Panc1 (cell line): Measurements from ENCODE around the gene RND1. TPM values are rescaled to one million over a fixed set of nuclear protein-coding genes. Genes with fewer than 3 reads are reported as not detected.
A peak's percentile ranks its signal among the peaks of the same experiment; 100 is the strongest.
"Not testable (repeated sequence)": the region's sequence is repeated elsewhere in the genome, so short reads cannot be mapped to it uniquely, and the experiment has no call there.

Experiments
- ATAC-seq: fragments of 200-7000 bp; cut with Tn5 transposase; 2 replicates; pipeline ENCODE4 v1.9.1; 2020; ENCODE audit warnings: mild to moderate bottlenecking, moderate library complexity
- BruUV-seq: library from RNA; stranded (reverse); fragments of 400-500 nt; replicated peaks from 2 replicates; lab custom pipeline; 2021; lab: Mats Ljungman, UMichigan
- CTCF ChIA-PET: fragments of 300-600 bp; sonication (Branson Sonifier 250); formaldehyde crosslinking; loops from one replicate; lab custom pipeline; 2022; ENCODE audit warnings: antibody characterized with exemption; lab: Charles Lee
- POLR2A ChIA-PET: fragments of 300-600 bp; sonication (Branson Sonifier 250); formaldehyde crosslinking; loops from one replicate; lab custom pipeline; 2022; ENCODE audit warnings: antibody characterized with exemption; lab: Charles Lee
- DNase-seq: peaks from one replicate; pipeline ENCODE4 v3.0.0-alpha.2; 2010; ENCODE audit warnings: low read depth, low spot score
- H3K27ac ChIP-seq: 2 replicates; pipeline ENCODE4 v1.5.1; 2011; ENCODE audit warnings: mild to moderate bottlenecking, low read length, inconsistent platforms
- H3K27me3 ChIP-seq: fragments of 200-500 bp; sonication (Bioruptor generic); 2 replicates; pipeline ENCODE4 v1.6.0; 2014; ENCODE audit warnings: low read length, inconsistent platforms; ENCODE audit not compliant: control insufficient read depth, insufficient read depth
- H3K36me3 ChIP-seq: fragments of 200-500 bp; sonication (Bioruptor generic); 2 replicates; pipeline ENCODE4 v1.5.1; 2014; ENCODE audit warnings: inconsistent platforms, mild to moderate bottlenecking, low read length, moderate library complexity; ENCODE audit not compliant: control insufficient read depth, insufficient read depth
- H3K4me1 ChIP-seq: 2 replicates; pipeline ENCODE4 v1.5.1; 2011; ENCODE audit warnings: inconsistent platforms, mild to moderate bottlenecking, low read length, moderate library complexity; ENCODE audit not compliant: control insufficient read depth, insufficient read depth
- H3K4me3 ChIP-seq, 2 experiments: 2 replicates each; pipeline ENCODE4 v1.5.1; 2011 to 2012; ENCODE audit warnings: low read depth in 2 of 2, low read length in 2 of 2, mild to moderate bottlenecking in 2 of 2, inconsistent platforms in 1 of 2, moderate library complexity in 1 of 2
- H3K9me3 ChIP-seq: fragments of 200-500 bp; sonication (Bioruptor generic); 2 replicates; pipeline ENCODE4 v1.5.1; 2014; ENCODE audit warnings: low read depth, mild to moderate bottlenecking, inconsistent platforms, low read length, moderate library complexity; ENCODE audit not compliant: control insufficient read depth, insufficient read depth
- POLR2AphosphoS5 ChIP-seq: IDR thresholded peaks from 2 replicates; pipeline ENCODE4 v1.6.1; 2012; ENCODE audit warnings: mild to moderate bottlenecking, low read depth, low read length, moderate library complexity
- REST ChIP-seq, 2 experiments: IDR thresholded peaks; 2 replicates each; pipeline ENCODE4 v1.6.1; 2011 to 2012; ENCODE audit warnings: low read depth in 2 of 2, control low read depth in 1 of 2, low read length in 1 of 2, mild to moderate bottlenecking in 1 of 2, moderate library complexity in 1 of 2; ENCODE audit not compliant: insufficient read depth in 1 of 2
- SIN3A ChIP-seq: IDR thresholded peaks from 2 replicates; pipeline ENCODE4 v1.6.1; 2012; ENCODE audit warnings: low read depth, mild to moderate bottlenecking, low read length, moderate library complexity, borderline replicate concordance; ENCODE audit not compliant: insufficient read depth
- TCF7L2 ChIP-seq: IDR thresholded peaks from 2 replicates; pipeline ENCODE4 v1.6.1; 2011; ENCODE audit warnings: mild to moderate bottlenecking, low read depth, low read length, inconsistent platforms
- in situ Hi-C: cut with HindIII; loops from 2 replicates; pipeline ENCODE4 v1.10.0; 2016; ENCODE audit warnings: low sequenced_read_pairs, low pct_unique_long_range_greater_than_20kb
- intact Hi-C: fragments of 100-400 bp; cut with micrococcal nuclease; formaldehyde crosslinking; loops from one replicate; pipeline ENCODE4 v1.10.0; 2022; ENCODE audit not compliant: unreplicated experiment
- total RNA-seq: library from RNA; stranded (reverse); gene quantifications from one replicate; pipeline ENCODE4 v1.2.1, GENCODE V29; 2021; ENCODE audit not compliant: unreplicated experiment
- TF ChIP-seq, protein P1 (sequence below): fragments of 450-650 bp; IDR thresholded peaks from 2 replicates; pipeline ENCODE4 v1.5.1; 2017; ENCODE audit warnings: mild to moderate bottlenecking

Gene RND1
- total RNA-seq, 1 experiment from 2014 or later = 0.44 TPM

DNA sequence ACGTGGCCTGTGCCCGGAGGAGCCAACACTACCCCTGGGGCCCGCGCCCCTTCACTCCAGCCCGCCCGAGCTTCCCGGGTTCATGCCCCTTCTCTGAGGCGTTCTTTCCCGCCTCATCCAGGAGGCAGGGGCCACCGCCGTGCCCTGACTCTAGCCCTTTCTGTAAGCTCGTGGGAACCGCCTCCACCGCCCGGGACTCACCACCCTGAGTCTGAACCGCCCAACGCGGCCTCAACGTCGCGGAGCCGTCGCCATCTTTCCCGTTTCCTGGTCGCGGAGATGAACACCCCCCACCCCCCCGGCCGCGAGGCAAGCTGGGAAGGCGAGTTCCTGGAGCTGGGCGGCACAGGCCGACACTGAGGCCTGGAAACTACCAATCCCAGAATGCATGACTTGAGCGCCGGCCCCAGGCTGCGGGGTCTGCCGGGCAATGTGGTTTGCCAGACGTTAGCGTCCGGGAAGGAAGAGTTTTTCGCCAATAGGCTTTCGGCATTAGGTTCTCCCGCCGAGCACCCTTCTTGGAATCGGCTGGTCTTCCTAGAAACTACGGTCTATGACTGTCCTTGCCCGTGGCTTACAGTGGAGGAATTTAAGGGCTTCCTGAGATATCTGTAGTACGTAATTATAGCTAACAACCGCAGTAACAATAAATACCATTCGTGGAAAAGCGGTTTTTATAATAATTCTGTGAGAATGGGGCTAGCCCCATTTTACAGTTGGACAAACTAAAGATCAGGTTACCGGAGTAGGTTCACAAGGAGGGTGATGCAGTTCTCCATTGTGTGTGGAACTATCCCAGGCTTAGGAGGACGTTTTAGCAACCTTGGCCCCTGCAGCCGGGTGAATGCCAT lies 13.6 kb downstream of the RND1 start, which contains the start of gene DDX23:
Gene DDX23 (minus strand): TSS at position 281 of the 851 bp plus-strand sequence. CDS start 6,381 bp downstream, outside the sequence.
- POLR2A ChIA-PET = interaction anchor here (0.6 kb wide), 4 partner anchors 35 to 955 kb away, joined by 8 to 12 read pairs (median 10); partner anchors contain the start of gene FKBP11

GRCh38 chr12:48842021-48842420 lies 23.6 kb downstream of the RND1 start:
- intact Hi-C loops, H3K9me3 ChIP-seq, ATAC-seq, H3K4me3 ChIP-seq, H3K27me3 ChIP-seq, CTCF ChIA-PET, H3K4me1 ChIP-seq, BruUV-seq, POLR2A ChIA-PET, H3K27ac ChIP-seq, in situ Hi-C loops, DNase-seq: not testable (repeated sequence)
- H3K36me3 ChIP-seq = peaks cover 27% of the 10 kb centered on the region

More for the DNA sequence above, 13.6 kb downstream of the RND1 start, which contains the start of gene DDX23:
- H3K27me3 ChIP-seq = no peaks in the 10 kb centered on the region
- TF ChIP-seq SIN3A (peak; percentile 81; the same call in 1 of the 2 replicates), POLR2AphosphoS5 (peak; percentile 86), REST (IDR thresholded peaks at IDR 0.05; ENCODE audit: insufficient read depth in 1 of 2, low read depth in 2 of 2, low read length in 1 of 2) (no peak), TCF7L2 (0 out of 2 replicates have a peak, but pooled peaks have one; percentile 42)
- TF ChIP-seq, protein P1, sequence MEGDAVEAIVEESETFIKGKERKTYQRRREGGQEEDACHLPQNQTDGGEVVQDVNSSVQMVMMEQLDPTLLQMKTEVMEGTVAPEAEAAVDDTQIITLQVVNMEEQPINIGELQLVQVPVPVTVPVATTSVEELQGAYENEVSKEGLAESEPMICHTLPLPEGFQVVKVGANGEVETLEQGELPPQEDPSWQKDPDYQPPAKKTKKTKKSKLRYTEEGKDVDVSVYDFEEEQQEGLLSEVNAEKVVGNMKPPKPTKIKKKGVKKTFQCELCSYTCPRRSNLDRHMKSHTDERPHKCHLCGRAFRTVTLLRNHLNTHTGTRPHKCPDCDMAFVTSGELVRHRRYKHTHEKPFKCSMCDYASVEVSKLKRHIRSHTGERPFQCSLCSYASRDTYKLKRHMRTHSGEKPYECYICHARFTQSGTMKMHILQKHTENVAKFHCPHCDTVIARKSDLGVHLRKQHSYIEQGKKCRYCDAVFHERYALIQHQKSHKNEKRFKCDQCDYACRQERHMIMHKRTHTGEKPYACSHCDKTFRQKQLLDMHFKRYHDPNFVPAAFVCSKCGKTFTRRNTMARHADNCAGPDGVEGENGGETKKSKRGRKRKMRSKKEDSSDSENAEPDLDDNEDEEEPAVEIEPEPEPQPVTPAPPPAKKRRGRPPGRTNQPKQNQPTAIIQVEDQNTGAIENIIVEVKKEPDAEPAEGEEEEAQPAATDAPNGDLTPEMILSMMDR = no peak
- intact Hi-C loops = loop anchor here (2.0 kb wide), 1 partner anchor 143 kb away; no protein-coding TSS in a partner anchor
- H3K27ac ChIP-seq = peak within 1 kb of the TSS; percentile 97
- H3K4me1 ChIP-seq = peaks cover 14% of the 10 kb centered on the region
- peak; percentile 99 for ATAC-seq
- DNase-seq = peak; percentile 88
- peaks cover 7% of the 10 kb centered on the region; the same call in 1 of the 2 replicates for H3K36me3 ChIP-seq
- CTCF ChIA-PET = interaction anchor here (1.0 to 3.1 kb wide), 9 partner anchors 13 to 129 kb away, joined by 3 to 55 read pairs (median 6); partner anchors contain the start of genes RND1 and WNT1
- no peaks in the 10 kb centered on the region for H3K9me3 ChIP-seq
- in situ Hi-C loops = no loop called here
- BruUV-seq = TSS peak; percentile 85
- peak within 1 kb of the TSS; percentile 96 to 98 for H3K4me3 ChIP-seq
